HK-2 (cell line): ENCODE results near the gene PPP4C.
A peak's percentile ranks its signal among the peaks of the same experiment; 100 is the strongest.

Experiments used
- DNase-seq: peaks from one replicate; pipeline ENCODE4 v3.0.0-alpha.2; 2018; ENCODE audit not compliant: unreplicated experiment

PPP4C gene

GRCh38 chr16:30054959-30055553 lies 20.7 kb upstream of the PPP4C start:
- no peak for DNase-seq

GRCh38 chr16:30060346-30060745 lies 15.4 kb upstream of the PPP4C start:
- DNase-seq: no peak

- DNase-seq: no peak
Observed at GRCh38 chr16:30060836-30061554, 14.8 kb upstream of the PPP4C start.

- no peak for DNase-seq
Observed at GRCh38 chr16:30063278-30063892, 12.4 kb upstream of the PPP4C start.

GRCh38 chr16:30063893-30064728 lies 11.7 kb upstream of the PPP4C start:
- peak; percentile 63 for DNase-seq

GRCh38 chr16:30064729-30065101 lies 11.1 kb upstream of the PPP4C start:
- DNase-seq: no peak

GRCh38 chr16:30065102-30065942 lies 10.5 kb upstream of the PPP4C start, which contains the start of gene ALDOA:
Gene ALDOA (plus strand): TSS chr16:30065760. CDS start chr16:30066898, 1,138 bp downstream.
- DNase-seq: peak; percentile 97

- no peak for DNase-seq
Observed at GRCh38 chr16:30065943-30066760, 9.6 kb upstream of the PPP4C start.

GRCh38 chr16:30066761-30067583 lies 8.8 kb upstream of the PPP4C start:
- DNase-seq: no peak

GRCh38 chr16:30067584-30067916 lies 8.2 kb upstream of the PPP4C start:
- no peak for DNase-seq

GRCh38 chr16:30068333-30068732 lies 7.5 kb upstream of the PPP4C start:
- no peak for DNase-seq

- DNase-seq: no peak
Observed at GRCh38 chr16:30068750-30069610, 6.8 kb upstream of the PPP4C start.

GRCh38 chr16:30069611-30070462 lies 6.0 kb upstream of the PPP4C start:
- DNase-seq: no peak

GRCh38 chr16:30070490-30070889 lies 5.3 kb upstream of the PPP4C start:
- no peak for DNase-seq

GRCh38 chr16:30076276-30076791 lies 540 bp downstream of the PPP4C start:
- DNase-seq: no peak

GRCh38 chr16:30077656-30078055 lies 1.9 kb downstream of the PPP4C start:
- DNase-seq: no peak

- no peak for DNase-seq
Observed at GRCh38 chr16:30078744-30079143, 3.0 kb downstream of the PPP4C start.

- DNase-seq: no peak
Observed at GRCh38 chr16:30079480-30079879, 3.7 kb downstream of the PPP4C start.
